ENCODE measurements around the gene CCNL1. TPM values are rescaled to one million over a fixed set of nuclear protein-coding genes. Genes with fewer than 3 reads are reported as not detected.

The CCNL1 gene
- 113 and 145 TPM in 2 replicates for polyA plus RNA-seq (2011; rRNA removed)
- polyA minus RNA-seq (2011; rRNA and poly(A)+ RNA removed), result 131 and 132 TPM in 2 replicates

DNA sequence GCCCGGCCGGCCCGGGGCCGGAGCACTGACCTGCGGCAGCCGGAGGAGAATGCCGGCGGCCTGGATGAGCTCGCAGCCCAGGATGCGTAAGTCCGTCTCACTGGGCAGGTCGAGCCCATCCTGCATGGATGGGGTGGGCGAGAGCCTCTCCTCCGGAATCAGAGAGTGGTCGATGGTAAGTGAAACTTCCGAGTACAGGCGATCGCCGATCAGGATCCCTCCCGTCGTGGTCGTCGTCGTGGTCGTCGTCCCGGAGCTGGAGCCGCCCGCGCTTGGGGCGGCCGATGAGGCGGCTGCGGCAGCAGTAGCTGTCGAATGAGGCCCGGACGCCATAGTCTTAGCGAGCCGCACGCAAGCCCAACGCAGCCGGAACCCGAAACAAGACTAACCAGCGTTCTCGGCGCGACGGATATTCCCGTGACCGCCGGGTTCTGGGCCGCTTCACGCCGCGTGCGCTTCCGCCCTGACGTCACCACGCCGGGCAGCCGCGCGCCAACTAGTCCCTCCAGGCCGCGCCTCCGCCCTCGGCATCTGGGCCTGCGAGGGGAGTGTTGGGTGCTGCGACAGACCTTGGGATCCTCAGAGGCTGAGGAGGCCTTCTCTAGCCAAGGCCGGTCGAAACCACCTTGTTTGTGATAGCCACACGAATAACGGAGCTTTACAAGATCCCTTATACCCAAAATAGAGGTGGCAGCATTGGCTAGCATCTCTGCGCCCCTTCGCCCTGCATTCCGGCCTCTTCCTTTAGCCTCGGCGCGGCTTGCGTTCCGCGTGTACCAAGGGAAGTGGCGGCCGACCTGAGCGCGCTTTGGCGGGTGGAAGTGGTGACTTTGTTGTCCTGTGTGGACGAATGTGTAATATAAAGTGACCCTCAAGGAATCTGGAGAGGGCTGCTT is at the start of gene CCNL1:
Gene CCNL1 (minus strand): TSS at position 386 of the 896 bp plus-strand sequence. CDS start 53 bp downstream, at position 333.
- ChIA-PET POLR2A (interaction anchor here (0.6 to 3.4 kb wide), 12 partner anchors 9 to 605 kb away, joined by 3 to 118 read pairs (median 7); partner anchors contain the start of genes PTX3 and SSR3), CTCF (interaction anchor here (1.2 to 2.0 kb wide), 3 partner anchors 15 to 373 kb away, joined by 4 to 8 read pairs (median 7); no protein-coding TSS in a partner anchor)
- H3K27me3 ChIP-seq (ENCODE audit: control insufficient read depth, insufficient read depth, low read length), result no peaks in the 10 kb centered on the region
- peak; percentile 96 for DNase-seq (ENCODE audit: low read depth, low spot score)
- no peak for TF ChIP-seq CTCF (IDR thresholded peaks at IDR 0.05; ENCODE audit: low read depth, low read length)
- H3K27ac ChIP-seq (ENCODE audit: low read depth, low read length), result peak within 1 kb of the TSS; percentile 100
- H3K4me3 ChIP-seq (ENCODE audit: low read depth, low read length), result peak within 1 kb of the TSS; percentile 94
- no peaks in the 10 kb centered on the region for H3K9me3 ChIP-seq (ENCODE audit: control insufficient read depth, insufficient read depth, low read length)

- CTCF ChIA-PET, result interaction anchor here (0.7 to 6.0 kb wide), 27 partner anchors 11 to 413 kb away, joined by 3 to 79 read pairs (median 5); partner anchors contain the start of gene PTX3
- Histone ChIP-seq H3K27ac (ENCODE audit: low read depth, low read length) (no peak overlapping the region), H3K4me3 (ENCODE audit: low read depth, low read length) (no peak overlapping the region), H3K27me3 (ENCODE audit: control insufficient read depth, insufficient read depth, low read length) (no peaks in the 10 kb centered on the region), H3K9me3 (ENCODE audit: control insufficient read depth, insufficient read depth, low read length) (no peaks in the 10 kb centered on the region)
- no peak for DNase-seq (ENCODE audit: low read depth, low spot score)
- POLR2A ChIA-PET, result no interaction called here
- no peak for TF ChIP-seq CTCF (IDR thresholded peaks at IDR 0.05; ENCODE audit: low read depth, low read length)
Observed at GRCh38 chr3:157204880-157205279, 44.9 kb upstream of the CCNL1 start.

GRCh38 chr3:157204431-157204830 is 44.5 kb upstream of the CCNL1 start:
- CTCF ChIA-PET, result interaction anchor here (0.6 to 6.0 kb wide), 28 partner anchors 12 to 413 kb away, joined by 3 to 79 read pairs (median 5); partner anchors contain the start of gene PTX3
- no peaks in the 10 kb centered on the region for H3K9me3 ChIP-seq (ENCODE audit: control insufficient read depth, insufficient read depth, low read length)
- DNase-seq (ENCODE audit: low read depth, low spot score), result peak; percentile 11
- H3K27me3 ChIP-seq (ENCODE audit: control insufficient read depth, insufficient read depth, low read length), result no peaks in the 10 kb centered on the region
- POLR2A ChIA-PET, result no interaction called here
- TF ChIP-seq CTCF (IDR thresholded peaks at IDR 0.05; ENCODE audit: low read depth, low read length), result peak; percentile 63
- H3K27ac ChIP-seq (ENCODE audit: low read depth, low read length), result no peak overlapping the region
- no peak overlapping the region for H3K4me3 ChIP-seq (ENCODE audit: low read depth, low read length)

- Histone ChIP-seq H3K9me3 (ENCODE audit: control insufficient read depth, insufficient read depth, low read length) (no peaks in the 10 kb centered on the region), H3K4me3 (ENCODE audit: low read depth, low read length) (no peak overlapping the region), H3K27ac (ENCODE audit: low read depth, low read length) (no peak overlapping the region), H3K27me3 (ENCODE audit: control insufficient read depth, insufficient read depth, low read length) (no peaks in the 10 kb centered on the region)
- no peak for DNase-seq (ENCODE audit: low read depth, low spot score)
- peak; percentile 50 for TF ChIP-seq CTCF (IDR thresholded peaks at IDR 0.05; ENCODE audit: low read depth, low read length)
- POLR2A ChIA-PET, result interaction anchor here (0.8 to 1.0 kb wide), 2 partner anchors 39 to 42 kb away, joined by 3 to 6 read pairs; partner anchors contain the start of gene CCNL1
- CTCF ChIA-PET, result interaction anchor here (0.6 to 6.0 kb wide), 30 partner anchors 8 to 1207 kb away, joined by 3 to 60 read pairs (median 5); partner anchors contain the start of genes CCNL1 and PTX3
Observed at GRCh38 chr3:157201648-157202278, 41.8 kb upstream of the CCNL1 start.
